ENCODE results near the gene TMTC2.

TMTC2 gene

GRCh38 chr12:83140135-83140534 is 453.4 kb downstream of the TMTC2 start:
- no peak overlapping the region for H3K4me3 ChIP-seq (ENCODE audit: low read depth, low read length)
- ChIA-PET POLR2A (no interaction called here), CTCF (interaction anchor here (0.5 to 0.6 kb wide), 2 partner anchors 12 to 894 kb away, joined by 3 read pairs; no protein-coding TSS in a partner anchor)
- H3K4me1 ChIP-seq (ENCODE audit: control insufficient read depth, insufficient read depth, low read length): no peaks in the 10 kb centered on the region
- H3K27ac ChIP-seq (ENCODE audit: extremely low read depth, low read depth, low read length): no peak overlapping the region
- TF ChIP-seq ZNF350 (tag by site-specific recombination; IDR thresholded peaks at IDR 0.05) (no peak), ZIC2 (tag by site-specific recombination; IDR thresholded peaks at IDR 0.05) (no peak), TRIM28 (IDR thresholded peaks at IDR 0.05; ENCODE audit: borderline replicate concordance, low read length) (0 out of 2 replicates have a peak, but pooled peaks have one; percentile 29), ZNF449 (tag by site-specific recombination; IDR thresholded peaks at IDR 0.05) (peak; percentile 43; the same call in 1 of the 2 replicates), ZNF223 (tag by site-specific recombination; IDR thresholded peaks at IDR 0.05) (no peak)
- no peaks in the 10 kb centered on the region for H3K36me3 ChIP-seq (ENCODE audit: control insufficient read depth in 2 of 2, insufficient read depth in 1 of 2, low read length in 2 of 2)
- no peaks in the 10 kb centered on the region for H3K9me3 ChIP-seq (ENCODE audit: control insufficient read depth, insufficient read depth, low read depth, low read length)

GRCh38 chr12:83141460-83141994 is 454.8 kb downstream of the TMTC2 start:
- POLR2A ChIA-PET: no interaction called here
- H3K4me3 ChIP-seq (ENCODE audit: low read depth, low read length): no peak overlapping the region
- CTCF ChIA-PET: no interaction called here
- TF ChIP-seq ZNF280C (tag by site-specific recombination; IDR thresholded peaks at IDR 0.05) (no peak), ZBTB11 (tag by site-specific recombination; conservative IDR thresholded peaks at IDR 0.05; ENCODE audit: low read depth) (no peak), ZSCAN30 (tag by site-specific recombination; IDR thresholded peaks at IDR 0.05) (no peak), ZNF621 (tag by site-specific recombination; IDR thresholded peaks at IDR 0.05) (no peak), SETDB1 (IDR thresholded peaks at IDR 0.05; ENCODE audit: insufficient read length, low read length) (no peak), ZBTB44 (tag by site-specific recombination; IDR thresholded peaks at IDR 0.05) (no peak), ZNF391 (tag by site-specific recombination; IDR thresholded peaks at IDR 0.05; ENCODE audit: borderline replicate concordance, low read depth) (no peak), ZNF692 (tag by site-specific recombination; IDR thresholded peaks at IDR 0.05) (no peak), YY2 (tag by site-specific recombination; IDR thresholded peaks at IDR 0.05) (no peak), ZNF133 (tag by site-specific recombination; IDR thresholded peaks at IDR 0.05) (no peak), ZNF701 (tag by site-specific recombination; IDR thresholded peaks at IDR 0.05) (no peak), GLIS2 (tag by site-specific recombination; IDR thresholded peaks at IDR 0.05) (no peak), OVOL3 (tag by site-specific recombination; IDR thresholded peaks at IDR 0.05) (no peak), ZNF157 (tag by site-specific recombination; IDR thresholded peaks at IDR 0.05) (no peak)
- H3K4me1 ChIP-seq (ENCODE audit: control insufficient read depth, insufficient read depth, low read length): no peaks in the 10 kb centered on the region
- no peaks in the 10 kb centered on the region for H3K9me3 ChIP-seq (ENCODE audit: control insufficient read depth, insufficient read depth, low read depth, low read length)
- no peaks in the 10 kb centered on the region for H3K36me3 ChIP-seq (ENCODE audit: control insufficient read depth in 2 of 2, insufficient read depth in 1 of 2, low read length in 2 of 2)
- H3K27ac ChIP-seq (ENCODE audit: extremely low read depth, low read depth, low read length): no peak overlapping the region
